Adipocyte (in vitro differentiated cells): ENCODE data around the gene IFITM1.
"Not testable (repeated sequence)": the region's sequence is repeated elsewhere in the genome, so short reads cannot be mapped to it uniquely, and the experiment has no call there.

Experiments used
- DNase-seq: peaks from one replicate; pipeline ENCODE4 v3.0.0-alpha.2; 2015; ENCODE audit warnings: low read depth
- H3K27me3 ChIP-seq: replicated peaks from 2 replicates; pipeline ENCODE4 v1.7.0; 2013; ENCODE audit warnings: mild to moderate bottlenecking, low read length, moderate library complexity; ENCODE audit not compliant: control insufficient read depth, insufficient read depth
- H3K36me3 ChIP-seq: 2 replicates; pipeline ENCODE4 v1.7.0; 2013; ENCODE audit warnings: low read length, mild to moderate bottlenecking, moderate library complexity; ENCODE audit not compliant: control insufficient read depth, insufficient read depth, severe bottlenecking
- H3K4me1 ChIP-seq: 2 replicates; pipeline ENCODE4 v1.7.0; 2013; ENCODE audit warnings: mild to moderate bottlenecking, low read length, moderate library complexity; ENCODE audit not compliant: control insufficient read depth, insufficient read depth
- H3K4me3 ChIP-seq: 2 replicates; pipeline ENCODE4 v1.7.0; 2013; ENCODE audit warnings: mild to moderate bottlenecking, low read length, moderate library complexity
- H3K9ac ChIP-seq: 2 replicates; pipeline ENCODE4 v1.7.0; 2013; ENCODE audit warnings: mild to moderate bottlenecking, low read length, moderate library complexity
- H3K9me3 ChIP-seq: 2 replicates; pipeline ENCODE4 v1.7.0; 2013; ENCODE audit warnings: mild to moderate bottlenecking, low read length, moderate library complexity; ENCODE audit not compliant: control insufficient read depth

IFITM1 gene

DNA sequence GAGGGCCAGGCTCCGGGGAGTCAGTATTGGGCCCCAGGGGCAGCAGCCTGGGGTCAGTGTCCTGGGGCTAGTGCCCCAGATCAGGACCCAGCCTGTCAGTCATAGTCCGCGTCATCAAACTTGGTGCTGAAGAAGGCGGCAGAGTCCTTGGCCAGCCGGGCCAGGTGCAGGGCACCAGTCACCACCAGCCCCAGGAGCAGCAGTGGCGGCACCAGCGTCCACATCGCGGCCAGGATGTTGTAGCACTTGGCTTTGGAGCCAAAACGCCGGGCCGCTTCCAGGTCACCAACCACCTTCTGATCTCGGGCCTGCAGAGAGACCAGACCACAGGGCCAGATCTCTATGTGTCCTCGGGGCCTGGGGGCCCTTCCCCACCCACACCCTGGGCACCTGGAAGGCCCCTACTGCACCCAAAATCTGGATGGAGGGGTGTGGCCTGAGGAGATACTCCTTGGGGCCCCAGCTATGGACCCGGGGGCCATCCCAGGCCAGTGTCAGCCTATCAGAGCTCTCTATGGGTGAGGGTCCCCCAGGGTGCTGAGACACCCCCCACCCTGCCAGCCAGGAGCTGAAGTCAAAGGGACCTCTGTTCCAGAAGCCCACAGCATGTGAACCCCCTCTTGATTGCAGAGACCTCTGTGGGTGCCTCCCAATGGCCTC is 15.3 kb upstream of the IFITM1 start:
- no peak for DNase-seq

DNA sequence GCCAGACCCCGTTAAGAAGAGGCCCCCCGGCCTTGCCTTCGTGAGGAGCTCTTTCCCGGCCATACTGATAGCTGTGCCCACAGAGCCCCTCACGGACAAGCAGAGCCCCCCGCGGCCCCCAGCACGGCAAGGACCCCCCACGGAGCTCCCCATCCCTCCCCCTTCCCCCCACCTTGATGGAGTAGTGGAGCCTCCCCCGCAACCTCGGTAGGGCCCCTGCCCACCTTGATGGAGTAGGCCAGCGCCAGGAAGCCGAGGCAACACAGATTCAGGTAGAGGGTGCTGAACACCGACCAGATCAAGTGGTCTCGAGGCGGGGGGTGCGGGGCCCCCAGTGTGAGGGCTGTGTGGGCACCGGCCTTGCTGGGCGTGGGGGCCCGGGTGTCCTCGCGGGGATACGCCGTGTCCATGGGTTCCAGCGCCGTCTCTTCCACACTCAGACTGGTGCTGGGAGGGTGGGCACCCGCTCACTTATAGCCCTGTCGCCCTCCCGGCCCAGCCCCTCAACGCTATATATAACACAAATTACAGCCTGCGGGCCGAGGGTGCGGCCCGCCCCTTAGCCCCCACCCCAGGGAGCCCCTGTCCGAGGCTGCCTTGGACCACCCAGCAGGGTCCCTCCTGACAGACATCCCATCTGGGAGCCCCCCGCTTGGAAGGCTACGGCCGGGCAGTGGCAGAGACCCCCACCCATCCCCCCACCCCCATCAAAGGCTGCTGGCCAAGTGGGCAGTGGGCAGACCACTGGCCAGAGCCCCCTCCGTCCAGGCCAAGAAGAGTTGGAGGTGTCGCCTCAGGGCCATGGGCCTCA is 14.6 kb upstream of the IFITM1 start, which contains the start of gene IFITM5:
Gene IFITM5 (minus strand): TSS at position 446 of the 811 bp plus-strand sequence. CDS start 36 bp downstream, at position 410.
- H3K9ac ChIP-seq: no peak within 1 kb of the TSS
- H3K4me1 ChIP-seq: peaks cover 8% of the 10 kb centered on the region
- no peak for DNase-seq
- H3K36me3 ChIP-seq: no peaks in the 10 kb centered on the region
- H3K27me3 ChIP-seq: peaks cover 21% of the 10 kb centered on the region
- H3K9me3 ChIP-seq: no peaks in the 10 kb centered on the region
- H3K4me3 ChIP-seq: no peak within 1 kb of the TSS

More for the DNA sequence above, 15.3 kb upstream of the IFITM1 start:
- H3K36me3 ChIP-seq: no peaks in the 10 kb centered on the region
- H3K9ac ChIP-seq: no peak overlapping the region
- no peak overlapping the region for H3K4me3 ChIP-seq
- no peaks in the 10 kb centered on the region for H3K9me3 ChIP-seq
- peaks cover 8% of the 10 kb centered on the region for H3K4me1 ChIP-seq
- H3K27me3 ChIP-seq: peaks cover 21% of the 10 kb centered on the region

DNA sequence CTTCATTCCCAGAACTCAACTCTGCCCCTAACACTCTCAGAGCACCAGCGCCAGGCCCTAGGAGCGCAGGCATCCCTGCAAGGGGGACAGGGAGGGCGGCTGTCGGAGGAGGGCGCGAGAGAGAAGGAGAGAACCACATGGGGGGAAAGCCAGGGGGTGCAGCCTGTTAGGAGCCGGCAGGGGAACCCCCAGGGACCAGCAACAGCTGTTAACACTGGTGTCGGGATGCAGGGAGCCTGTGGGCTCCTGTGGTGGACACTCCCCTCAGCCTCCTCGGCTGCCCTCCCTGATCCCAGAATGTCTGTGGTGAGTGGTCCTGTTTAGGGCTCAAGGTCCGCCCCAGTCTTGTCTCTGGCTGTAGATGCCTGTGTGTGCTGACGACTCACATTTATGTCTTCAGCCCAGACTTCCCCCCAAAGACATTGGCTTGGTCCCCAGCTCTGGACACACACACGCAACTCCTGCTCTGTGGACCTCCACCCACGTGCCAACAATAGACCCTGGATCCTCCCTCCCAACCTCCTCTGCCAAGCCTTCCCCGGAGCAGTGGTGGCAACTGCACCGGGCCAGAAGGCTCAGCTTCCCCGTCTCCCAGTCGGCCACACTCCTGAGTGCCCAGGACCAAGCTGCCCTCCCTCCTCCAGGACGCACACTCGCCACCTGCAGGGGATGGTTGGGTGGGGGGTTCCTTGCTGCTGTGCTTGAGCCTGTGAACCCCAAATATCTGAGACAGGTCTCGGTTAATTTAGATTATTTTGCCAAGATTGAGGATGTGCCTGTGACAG is 13.7 kb upstream of the IFITM1 start:
- no peak for DNase-seq
- Histone ChIP-seq H3K4me1 (peaks cover 8% of the 10 kb centered on the region), H3K9ac (no peak overlapping the region), H3K27me3 (peaks cover 21% of the 10 kb centered on the region), H3K9me3 (no peaks in the 10 kb centered on the region), H3K36me3 (no peaks in the 10 kb centered on the region), H3K4me3 (no peak overlapping the region)

DNA sequence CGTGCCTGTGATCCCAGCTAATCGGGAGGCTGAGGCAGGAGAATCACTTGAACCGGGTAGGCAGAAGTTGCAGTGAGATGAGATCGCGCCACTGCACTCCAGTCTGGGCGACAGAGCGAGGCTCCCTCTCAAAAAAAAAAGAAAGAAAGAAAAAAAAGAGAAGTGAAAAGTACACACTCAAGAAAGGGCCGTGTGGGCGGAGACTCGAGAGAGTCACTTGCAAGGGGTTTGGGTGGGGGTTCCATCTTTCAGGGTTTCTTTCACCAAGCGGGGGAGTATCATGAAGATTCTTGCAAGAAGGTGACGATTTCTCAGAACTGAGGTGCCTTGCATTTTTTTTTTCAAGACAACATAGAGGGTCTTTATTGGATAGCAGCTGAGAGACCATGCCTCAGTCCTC is 10.5 kb upstream of the IFITM1 start:
- Histone ChIP-seq H3K9me3 (no peaks in the 10 kb centered on the region), H3K4me1 (no peaks in the 10 kb centered on the region), H3K36me3 (no peaks in the 10 kb centered on the region), H3K27me3 (peaks cover 17% of the 10 kb centered on the region), H3K9ac (no peak overlapping the region), H3K4me3 (no peak overlapping the region)
- DNase-seq: no peak

DNA sequence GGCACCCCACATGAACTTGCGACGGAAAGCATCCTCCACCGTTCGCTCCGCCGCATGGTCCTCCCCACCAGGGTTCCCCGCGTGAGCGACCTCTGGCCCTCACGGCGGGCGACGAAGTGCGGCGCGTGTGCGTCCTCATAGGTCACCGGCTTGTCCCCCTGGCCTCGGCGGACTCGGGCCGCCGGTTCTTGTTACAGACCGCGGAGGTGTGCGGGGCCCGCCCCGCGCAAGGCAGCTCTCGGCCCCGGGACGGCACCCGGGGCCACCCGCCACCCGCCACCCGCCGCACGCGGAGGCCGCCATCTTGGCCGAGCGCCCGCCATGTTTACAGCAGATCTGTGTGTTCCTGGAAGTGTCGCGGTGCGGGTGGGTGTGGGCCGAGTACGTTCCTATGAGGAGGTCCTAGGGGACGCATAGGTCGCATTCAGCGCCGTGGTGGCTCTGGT is 9.8 kb upstream of the IFITM1 start:
- Histone ChIP-seq H3K4me3 (no peak overlapping the region), H3K9me3 (no peaks in the 10 kb centered on the region), H3K27me3 (peaks cover 12% of the 10 kb centered on the region), H3K36me3 (no peaks in the 10 kb centered on the region), H3K4me1 (peaks cover 1% of the 10 kb centered on the region), H3K9ac (no peak overlapping the region)
- no peak for DNase-seq

DNA sequence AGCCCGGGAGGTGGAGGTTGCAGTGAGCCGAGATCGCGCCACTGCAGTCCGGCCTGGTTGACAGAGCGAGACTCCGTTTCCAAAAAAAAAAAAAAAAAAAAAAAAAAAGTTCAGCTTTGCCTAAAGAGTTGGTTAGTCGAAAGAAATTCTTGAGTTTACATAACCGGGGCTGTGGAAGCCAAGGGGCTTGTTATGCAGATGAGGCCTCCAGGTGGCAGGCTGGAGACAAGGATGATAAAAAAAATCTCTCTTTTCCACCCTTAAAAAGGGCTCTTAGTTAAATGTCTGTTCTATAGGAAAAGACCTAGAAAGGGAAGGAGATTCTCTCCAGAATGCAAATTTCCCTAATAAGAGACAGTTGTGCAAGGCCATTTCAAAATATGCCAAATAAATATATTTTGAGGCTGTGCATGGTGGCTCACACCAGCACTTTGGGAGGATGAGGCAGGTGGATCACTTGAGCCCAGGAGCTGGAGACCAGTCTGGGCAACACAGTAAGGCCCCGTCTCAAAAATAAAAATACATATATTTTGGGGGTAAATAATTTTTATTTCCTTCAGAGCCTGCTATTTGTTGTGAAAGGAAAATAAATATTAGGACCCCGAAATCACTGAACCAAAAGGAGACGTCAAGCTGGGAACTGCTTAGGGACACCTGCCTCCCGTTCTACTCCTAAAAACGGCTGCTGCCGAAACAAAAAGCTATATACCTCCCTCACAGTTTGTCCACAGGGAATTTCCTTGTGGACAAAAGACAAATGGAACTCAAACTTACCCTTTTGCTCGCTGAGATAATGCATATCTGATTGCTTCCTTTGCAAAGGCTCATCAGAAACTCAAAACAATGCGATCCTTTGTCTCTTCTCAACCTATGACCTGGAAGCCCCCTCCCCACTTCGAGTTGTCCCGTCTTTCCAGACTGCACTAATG is 8.7 kb upstream of the IFITM1 start:
- H3K27me3 ChIP-seq: peaks cover 7% of the 10 kb centered on the region
- H3K4me3 ChIP-seq: no peak overlapping the region
- no peaks in the 10 kb centered on the region for H3K36me3 ChIP-seq
- no peaks in the 10 kb centered on the region for H3K9me3 ChIP-seq
- peaks cover 11% of the 10 kb centered on the region for H3K4me1 ChIP-seq
- DNase-seq: peak; percentile 91
- H3K9ac ChIP-seq: no peak overlapping the region

DNA sequence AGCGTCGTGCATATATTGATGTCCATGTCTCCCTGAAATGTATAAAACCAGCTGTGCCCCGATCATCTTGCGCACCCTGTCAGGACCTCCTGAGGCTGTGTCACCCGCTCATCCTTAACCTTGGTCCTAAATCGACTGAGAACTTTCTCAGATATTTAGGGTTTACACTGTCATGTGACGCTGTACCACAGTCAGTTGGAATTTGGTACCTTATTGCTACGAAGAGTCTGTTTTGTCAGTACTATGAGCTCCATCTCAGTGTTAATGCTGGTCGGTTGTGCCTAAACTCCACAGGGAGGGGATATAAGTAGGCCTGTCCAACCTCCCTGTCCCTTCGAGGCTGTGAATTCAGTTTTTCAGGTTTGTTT is 8.0 kb upstream of the IFITM1 start:
- peaks cover under 1% of the 10 kb centered on the region for H3K27me3 ChIP-seq
- H3K4me3 ChIP-seq: no peak overlapping the region
- H3K9ac ChIP-seq: no peak overlapping the region
- H3K9me3 ChIP-seq: no peaks in the 10 kb centered on the region
- no peak for DNase-seq
- peaks cover 11% of the 10 kb centered on the region for H3K4me1 ChIP-seq
- no peaks in the 10 kb centered on the region for H3K36me3 ChIP-seq

DNA sequence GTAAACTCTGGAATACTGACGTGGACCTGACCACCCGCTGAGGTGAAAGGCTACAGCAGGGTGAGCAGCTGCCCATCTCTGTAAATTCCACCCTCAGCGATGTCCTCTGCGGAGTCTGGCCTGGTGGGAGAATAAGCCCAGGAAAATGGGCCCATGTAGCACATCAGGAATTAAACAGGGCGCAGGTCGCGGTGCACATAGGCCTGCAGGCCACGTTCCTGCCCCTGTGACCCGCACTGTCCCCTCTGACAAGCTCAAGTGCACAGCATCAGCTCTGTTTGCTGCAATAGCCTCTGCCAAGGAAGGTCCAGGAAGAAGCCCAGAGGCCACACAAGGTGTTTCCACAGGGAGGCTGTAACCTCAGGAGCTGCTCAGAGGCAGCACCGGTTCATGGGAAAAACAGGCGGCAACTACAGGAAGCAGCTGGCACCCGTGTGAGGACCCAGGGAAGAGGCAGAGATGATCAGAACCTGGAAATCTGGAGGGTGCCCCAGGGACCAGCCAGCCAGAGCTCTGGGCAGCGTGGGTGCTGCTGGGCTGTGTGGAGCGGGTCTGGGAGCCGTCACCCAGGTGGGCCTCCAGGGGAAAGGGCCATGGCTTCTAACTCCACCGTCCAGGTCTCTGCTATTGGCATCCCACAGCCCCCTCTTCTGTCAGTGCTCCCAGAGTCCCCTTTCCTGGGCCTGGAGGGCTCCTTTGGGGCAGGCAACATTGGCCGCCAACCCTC is 7.0 kb upstream of the IFITM1 start:
- Histone ChIP-seq H3K9me3 (no peaks in the 10 kb centered on the region), H3K4me1 (peaks cover 12% of the 10 kb centered on the region), H3K4me3 (no peak overlapping the region), H3K36me3 (no peaks in the 10 kb centered on the region), H3K9ac (no peak overlapping the region), H3K27me3 (no peaks in the 10 kb centered on the region)
- DNase-seq: no peak

DNA sequence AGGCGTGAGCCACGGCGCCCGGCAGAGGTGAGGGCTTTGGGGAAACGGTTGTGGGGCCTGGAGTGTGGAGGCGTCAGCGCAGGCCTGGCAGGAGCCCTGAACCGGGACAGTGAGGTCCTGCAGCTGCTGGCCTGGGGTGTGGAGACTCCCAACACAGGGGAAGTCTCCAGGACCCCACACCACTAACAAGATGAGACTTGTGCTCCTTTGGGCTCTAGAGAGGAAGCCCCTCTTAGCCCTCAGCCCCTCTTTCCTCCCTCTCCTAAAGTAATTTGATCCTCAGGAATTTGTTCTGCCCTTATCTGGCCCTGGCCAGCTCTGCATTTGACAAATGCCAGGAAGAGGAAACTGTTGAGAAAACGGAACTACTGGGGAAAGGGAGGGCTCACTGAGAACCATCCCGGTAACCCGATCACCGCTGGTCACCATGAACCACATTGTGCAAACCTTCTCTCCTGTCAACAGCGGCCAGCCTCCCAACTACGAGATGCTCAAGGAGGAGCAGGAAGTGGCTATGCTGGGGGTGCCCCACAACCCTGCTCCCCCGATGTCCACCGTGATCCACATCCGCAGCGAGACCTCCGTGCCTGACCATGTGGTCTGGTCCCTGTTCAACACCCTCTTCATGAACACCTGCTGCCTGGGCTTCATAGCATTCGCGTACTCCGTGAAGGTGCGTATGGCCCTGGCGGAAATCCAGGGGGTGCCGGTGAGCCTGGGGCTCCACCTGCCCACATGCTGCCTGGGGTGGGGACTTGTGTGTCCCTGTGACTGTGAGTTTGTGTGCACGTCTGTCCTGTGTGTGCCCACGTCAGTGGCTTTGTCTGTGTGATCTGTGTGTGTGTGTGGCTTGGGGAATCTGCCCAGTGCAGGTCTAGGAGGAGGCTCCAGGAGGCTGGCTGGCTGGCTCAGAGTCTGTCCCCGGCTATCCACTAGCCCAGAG is 5.8 kb upstream of the IFITM1 start, which contains the start of gene IFITM2:
Gene IFITM2 (plus strand): TSS at position 51 of the 943 bp plus-strand sequence. CDS start 377 bp downstream, at position 428.
- Histone ChIP-seq H3K9ac (peak within 1 kb of the TSS; percentile 92), H3K4me1 (peaks cover 21% of the 10 kb centered on the region), H3K4me3 (peak within 1 kb of the TSS; percentile 91)
- not testable (repeated sequence) for H3K36me3 ChIP-seq, H3K27me3 ChIP-seq, H3K9me3 ChIP-seq
- DNase-seq: peak; percentile 90
